GM12878 (cell line): ENCODE data around the gene RASAL2. TPM values are rescaled to one million over a fixed set of nuclear protein-coding genes. Genes with fewer than 3 reads are reported as not detected.

Source experiments
- ATAC-seq: fragments of 200-7000 bp; cut with Tn5 transposase; 3 replicates; pipeline ENCODE4 v1.9.1; 2020; ENCODE audit warnings: mild to moderate bottlenecking, moderate library complexity
- BruUV-seq: library from RNA; stranded (reverse); fragments of 400-500 nt; replicated peaks from 2 replicates; lab custom pipeline; 2021; lab: Mats Ljungman, UMichigan
- CTCF ChIA-PET: fragments of 300-600 bp; sonication (Branson Sonifier 250); formaldehyde crosslinking; extraction: SDS; loops from one replicate; lab custom pipeline; 2021; ENCODE audit warnings: inconsistent platforms; lab: Yijun Ruan, JAX
- POLR2A ChIA-PET: fragments of 350-600 bp; formaldehyde crosslinking; extraction: SDS; loops from one replicate; lab custom pipeline; 2021; ENCODE audit warnings: inconsistent platforms; lab: Charles Lee
- RAD21 ChIA-PET: fragments of 300-600 bp; sonication (Branson Sonifier 250); formaldehyde crosslinking; loops from one replicate; lab custom pipeline; 2023; ENCODE audit warnings: antibody characterized with exemption; ENCODE audit not compliant: unreplicated experiment; lab: Charles Lee
- SMC1A ChIA-PET: fragments of 300-600 bp; sonication (Branson Sonifier 250); formaldehyde crosslinking; loops from one replicate; lab custom pipeline; 2023; ENCODE audit not compliant: unreplicated experiment, uncharacterized antibody; lab: Charles Lee
- DNase-seq: peaks from one replicate; pipeline ENCODE4 v3.0.0-alpha.2; 2011; ENCODE audit warnings: low read depth, low spot score
- FAIRE-seq: peaks from 3 replicates; lab custom pipeline; 2011; peaks lifted over from hg19 to GRCh38; lab: Jason Lieb, UNC
- H2AFZ ChIP-seq: 2 replicates; pipeline ENCODE4 v1.6.0; 2011; ENCODE audit warnings: low read depth, low read length, control low read depth; ENCODE audit not compliant: control insufficient read depth
- H3K27ac ChIP-seq: 2 replicates; pipeline ENCODE4 v1.5.1; 2011; ENCODE audit warnings: control low read depth; ENCODE audit not compliant: control insufficient read depth, insufficient read depth
- H3K27me3 ChIP-seq, 2 experiments: replicated peaks in 1 of 2; 2 replicates each; pipeline versions ENCODE4 v1.6.0 to v1.6.1; 2011; ENCODE audit warnings: low read length in 1 of 2; ENCODE audit not compliant: control insufficient read depth in 2 of 2, insufficient read depth in 2 of 2
- H3K36me3 ChIP-seq, 2 experiments: 2 replicates each; pipeline ENCODE4 v1.5.1; 2011; ENCODE audit warnings: low read length in 1 of 2; ENCODE audit not compliant: control insufficient read depth in 2 of 2, insufficient read depth in 2 of 2
- H3K4me1 ChIP-seq: 2 replicates; pipeline ENCODE4 v1.6.1; 2011; ENCODE audit warnings: mild to moderate bottlenecking, low read length, moderate library complexity, mixed read lengths; ENCODE audit not compliant: control insufficient read depth, insufficient read depth
- H3K4me2 ChIP-seq: 2 replicates; pipeline ENCODE4 v1.6.0; 2011; ENCODE audit warnings: control low read depth; ENCODE audit not compliant: control insufficient read depth, insufficient read depth
- H3K4me3 ChIP-seq: fragments of 200-600 bp; sonication (generic); 2 replicates; pipeline ENCODE4 v1.5.1; 2016
- H3K79me2 ChIP-seq: 2 replicates; pipeline ENCODE4 v1.6.0; 2011; ENCODE audit warnings: low read length; ENCODE audit not compliant: control insufficient read depth, insufficient read depth
- H3K9ac ChIP-seq: 2 replicates; pipeline ENCODE4 v1.8.0; 2011; ENCODE audit warnings: low read length, control low read depth, mixed read lengths; ENCODE audit not compliant: control insufficient read depth, insufficient read depth
- H3K9me3 ChIP-seq: replicated peaks from 3 replicates; pipeline ENCODE4 v1.5.1; 2011; ENCODE audit warnings: mild to moderate bottlenecking, low read length; ENCODE audit not compliant: control insufficient read depth, insufficient read depth
- H4K20me1 ChIP-seq: 2 replicates; pipeline ENCODE4 v1.6.0; 2011; ENCODE audit not compliant: control insufficient read depth, insufficient read depth
- EP300 ChIP-seq, 2 experiments: fragments of 150-350 bp in 1 of 2; IDR thresholded peaks; 2 replicates each; pipeline ENCODE4 v1.6.1; 2011 to 2012; ENCODE audit warnings: low read depth in 2 of 2, low read length in 2 of 2, borderline replicate concordance in 1 of 2, improper control_type of control experiment in 1 of 2, inconsistent platforms in 1 of 2; ENCODE audit not compliant: control insufficient read depth in 1 of 2
- EZH2 ChIP-seq: IDR thresholded peaks from 2 replicates; pipeline ENCODE4 v1.6.1; 2012; ENCODE audit warnings: low read depth, mild to moderate bottlenecking, control low read depth, inconsistent platforms, low read length, borderline replicate concordance; ENCODE audit not compliant: control insufficient read depth
- HDGF ChIP-seq: fragments of 450-650 bp; IDR thresholded peaks from 2 replicates; pipeline ENCODE4 v1.6.1; 2016; ENCODE audit warnings: antibody characterized with exemption
- IKZF2 ChIP-seq, 2 experiments: fragments of 450-650 bp; IDR thresholded peaks; 2 replicates each; pipeline ENCODE4 v1.6.1; 2017; ENCODE audit warnings: mild to moderate bottlenecking in 2 of 2, moderate library complexity in 2 of 2
- MEF2B ChIP-seq: fragments of 450-650 bp; IDR thresholded peaks from 2 replicates; pipeline ENCODE4 v1.6.1; 2018; ENCODE audit warnings: mild to moderate bottlenecking, moderate library complexity; ENCODE audit not compliant: partially characterized antibody, poor library complexity, severe bottlenecking
- MTA2 ChIP-seq: fragments of 450-650 bp; IDR thresholded peaks from 2 replicates; pipeline ENCODE4 v1.6.1; 2016; ENCODE audit warnings: low read depth, mild to moderate bottlenecking, moderate library complexity
- NR2F1 ChIP-seq: fragments of 450-650 bp; conservative IDR thresholded peaks from 2 replicates; pipeline ENCODE4 v1.6.1; 2017; ENCODE audit warnings: mild to moderate bottlenecking
- PKNOX1 ChIP-seq: fragments of 450-650 bp; IDR thresholded peaks from 2 replicates; pipeline ENCODE4 v1.6.1; 2016; ENCODE audit warnings: mild to moderate bottlenecking
- PML ChIP-seq: IDR thresholded peaks from 2 replicates; pipeline ENCODE4 v1.6.1; 2012; ENCODE audit warnings: low read length, inconsistent platforms
- SKIL ChIP-seq: fragments of 450-650 bp; IDR thresholded peaks from 2 replicates; pipeline ENCODE4 v1.6.1; 2017; ENCODE audit warnings: mild to moderate bottlenecking, low read depth, inconsistent platforms; ENCODE audit not compliant: poor library complexity, severe bottlenecking
- SMC3 ChIP-seq: IDR thresholded peaks from 2 replicates; pipeline ENCODE4 v1.6.1; 2011; ENCODE audit warnings: low read length, improper control_type of control experiment, borderline replicate concordance
- YY1 ChIP-seq: IDR thresholded peaks from 2 replicates; pipeline ENCODE4 v1.6.1; 2011; ENCODE audit warnings: low read depth, mild to moderate bottlenecking, low read length
- ZZZ3 ChIP-seq: IDR thresholded peaks from 2 replicates; pipeline ENCODE4 v1.6.1; 2011; ENCODE audit warnings: low read depth; ENCODE audit not compliant: control insufficient read depth, insufficient read length
- WGBS: methylation state at CpG from one replicate; pipeline ENCODE4 v1.1.6; 2016; ENCODE audit warnings: low lambda C conversion rate; ENCODE audit not compliant: insufficient replicate concordance, insufficient coverage; ENCODE audit errors: missing lambda C conversion rate; 5-methylcytosine and 5-hydroxymethylcytosine counted together
- in situ Hi-C: fragments of 300-500 bp; cut with MboI; formaldehyde crosslinking; loops from 9 replicates; pipeline ENCODE4 v1.14.3; 2018; ENCODE audit warnings: mixed read lengths
- intact Hi-C: fragments of 100-400 bp; cut with micrococcal nuclease; formaldehyde crosslinking; loops from one replicate; pipeline ENCODE4 v1.14.2; 2022; ENCODE audit not compliant: unreplicated experiment
- polyA plus RNA-seq, 11 experiments: library from polyadenylated mRNA; depleted of rRNA in 4 of 11; unstranded in 6 of 11; stranded (reverse) in 5 of 11; fragments of >200 nt; fragmentation: Nextera tagmentation in 4 of 11; fragmentation: Illumina TruSeq in 1 of 11; extraction: Ambion mirVana in 4 of 11; extraction: Trizol in 1 of 11; gene quantifications; 1 replicate in 1 of 11; 2 replicates in 10 of 11; pipeline versions ENCODE4 v1.2.1 to v1.2.3, GENCODE V29; 2011 to 2016; ENCODE audit warnings: inconsistent platforms in 2 of 11, missing spikeins in 2 of 11, low read depth in 1 of 11
- total RNA-seq, 4 experiments: library from RNA; depleted of rRNA in 3 of 4; stranded (reverse); fragments of >200 nt in 3 of 4; fragmentation: Illumina TruSeq in 1 of 4; extraction: Trizol in 1 of 4; gene quantifications; 2 replicates each; pipeline versions ENCODE4 v1.2.1 to v1.2.3, GENCODE V29; 2013 to 2021

The RASAL2 gene
- total and polyA plus RNA-seq, 10 of the 15 experiments (the other 5 are each of a cell fraction or from before 2014, with no cell fraction given): 0.02 to 6.9 (median 0.17) TPM; not detected in 1

GRCh38 chr1:178374016-178374415 lies 280.1 kb downstream of the RASAL2 start:
- DNase-seq (no peak), FAIRE-seq (no peak), ATAC-seq (no peak)
- CTCF ChIA-PET: interaction anchor here (3.5 kb wide), 1 partner anchor 127 kb away, joined by 11 read pairs; no protein-coding TSS in a partner anchor
- 4% methylated on average over 1 of the region's 1 CpG for WGBS
- intact Hi-C loops: no loop called here
- no peaks in the 10 kb centered on the region for H3K79me2 ChIP-seq
- H3K27ac ChIP-seq: no peak overlapping the region
- H3K4me2 ChIP-seq: no peak overlapping the region
- no peak overlapping the region for H3K9ac ChIP-seq
- no peak overlapping the region for H2AFZ ChIP-seq
- no peak for TF ChIP-seq YY1
- no peak for TF ChIP-seq ZZZ3
- no peak overlapping the region for H3K4me3 ChIP-seq
- H3K27me3 ChIP-seq: no peaks in the 10 kb centered on the region; a peak in 1 of 4 replicates
- POLR2A ChIA-PET: no interaction called here
- in situ Hi-C loops: no loop called here
- no peaks in the 10 kb centered on the region for H4K20me1 ChIP-seq
- SMC1A ChIA-PET: interaction anchor here (1.0 to 2.5 kb wide), 4 partner anchors 9 to 127 kb away, joined by 3 to 10 read pairs (median 6); no protein-coding TSS in a partner anchor
- no peaks in the 10 kb centered on the region for H3K9me3 ChIP-seq
- H3K4me1 ChIP-seq: no peaks in the 10 kb centered on the region
- BruUV-seq: no TSS peak
- RAD21 ChIA-PET: no interaction called here
- no peaks in the 10 kb centered on the region for H3K36me3 ChIP-seq

- H3K79me2 ChIP-seq: no peaks in the 10 kb centered on the region
- no TSS peak for BruUV-seq
- ChIA-PET RAD21 (no interaction called here), POLR2A (no interaction called here), CTCF (interaction anchor here (1.2 to 3.5 kb wide), 2 partner anchors 64 to 125 kb away, joined by 3 to 11 read pairs; no protein-coding TSS in a partner anchor), SMC1A (interaction anchor here (2.5 kb wide), 1 partner anchor 125 kb away, joined by 10 read pairs; no protein-coding TSS in a partner anchor)
- FAIRE-seq (no peak), DNase-seq (no peak), ATAC-seq (peak; percentile 77)
- intact Hi-C loops (no loop called here), in situ Hi-C loops (no loop called here)
- no peak overlapping the region for H2AFZ ChIP-seq
- 53% methylated on average over 2 of the region's 2 CpGs for WGBS
- no peak overlapping the region for H3K27ac ChIP-seq
- H3K4me1 ChIP-seq: no peaks in the 10 kb centered on the region
- no peaks in the 10 kb centered on the region; a peak in 1 of 4 replicates for H3K27me3 ChIP-seq
- no peaks in the 10 kb centered on the region for H3K36me3 ChIP-seq
- H3K4me2 ChIP-seq: no peak overlapping the region
- no peaks in the 10 kb centered on the region for H3K9me3 ChIP-seq
- no peak overlapping the region for H3K4me3 ChIP-seq
- H4K20me1 ChIP-seq: no peaks in the 10 kb centered on the region
- no peak overlapping the region for H3K9ac ChIP-seq
- TF ChIP-seq MEF2B (peak; percentile 46), EP300 (IDR thresholded peaks at IDR 0.05; ENCODE audit: borderline replicate concordance in 1 of 2, control insufficient read depth in 1 of 2, low read depth in 2 of 2, low read length in 2 of 2) (0 out of 4 replicates have a peak, but pooled peaks of 1 of the 2 experiments have one; percentile 19), SKIL (peak; percentile 26), MTA2 (peak; percentile 88), HDGF (no peak), SMC3 (no peak), IKZF2 (IDR thresholded peaks at IDR 0.05) (peak; percentile 35; a peak in 2 of 4 replicates), EZH2 (no peak), PKNOX1 (peak; percentile 62), NR2F1 (peak; percentile 95), PML (no peak)
Observed at GRCh38 chr1:178376008-178376407, 282.1 kb downstream of the RASAL2 start.
